GM12891 (cell line): Measurements from ENCODE around the gene HOXB3.

Experiments
- PAX5 ChIP-seq: IDR thresholded peaks from 2 replicates; pipeline ENCODE4 v1.6.1; 2011; ENCODE audit warnings: low read length, moderate library complexity, mild to moderate bottlenecking; ENCODE audit not compliant: insufficient read depth, severe bottlenecking
- POLR2A ChIP-seq: IDR thresholded peaks from 2 replicates; pipeline ENCODE4 v1.6.1; 2011; ENCODE audit warnings: low read depth, low read length, control low read depth
- POLR2AphosphoS5 ChIP-seq: IDR thresholded peaks from 2 replicates; pipeline ENCODE4 v1.6.1; 2011; ENCODE audit warnings: low read depth, low read length, control low read depth
- SPI1 ChIP-seq: IDR thresholded peaks from 2 replicates; pipeline ENCODE4 v1.6.1; 2011; ENCODE audit warnings: low read depth, low read length, control low read depth
- TAF1 ChIP-seq: IDR thresholded peaks from 2 replicates; pipeline ENCODE4 v1.6.1; 2011; ENCODE audit warnings: low read depth, low read length, control low read depth

GRCh38 chr17:48575673-48576478 is 14.2 kb downstream of the HOXB3 start:
- no peak for TF ChIP-seq POLR2A
- TF ChIP-seq POLR2AphosphoS5, result no peak
- no peak for TF ChIP-seq SPI1
- no peak for TF ChIP-seq PAX5
- TF ChIP-seq TAF1, result no peak
